ENCODE results near the gene ELP6.

- TF ChIP-seq CTCF (IDR thresholded peaks at IDR 0.05; ENCODE audit: poor library complexity, severe bottlenecking): no peak
- no peak for TF ChIP-seq MXI1 (conservative IDR thresholded peaks at IDR 0.05; ENCODE audit: poor library complexity, severe bottlenecking)
- no peak for TF ChIP-seq REST (IDR thresholded peaks at IDR 0.05; ENCODE audit: borderline replicate concordance)
- TF ChIP-seq EZH2 (IDR thresholded peaks at IDR 0.05; ENCODE audit: borderline replicate concordance, insufficient read depth, low read length, poor library complexity, severe bottlenecking): no peak
These were observed 33.7 kb downstream of the ELP6 start for GRCh38 chr3:47479826-47480160.
